Mucosa of descending colon (tissue), 3 donors: ENCODE measurements around the gene PLEKHA7. TPM values are rescaled to one million over a fixed set of nuclear protein-coding genes. Genes with fewer than 3 reads are reported as not detected.
"Not testable (repeated sequence)": the region's sequence is repeated elsewhere in the genome, so short reads cannot be mapped to it uniquely, and the experiment has no call there.

ENCODE experiments used
- ATAC-seq: fragments of 200-7000 bp; cut with Tn5 transposase; one replicate; pipeline ENCODE4 v1.9.1; 2020; ENCODE audit warnings: mild to moderate bottlenecking, moderate library complexity
- DNase-seq, 3 donors: peaks; one replicate each; pipeline ENCODE4 v3.0.0-alpha.2; 2020
- H3K36me3 ChIP-seq: fragments of 200-600 bp; one replicate; pipeline ENCODE4 v1.8.0; 2021; ENCODE audit warnings: low read depth, mild to moderate bottlenecking
- H3K4me1 ChIP-seq: fragments of 200-600 bp; one replicate; pipeline ENCODE4 v1.8.0; 2021; ENCODE audit warnings: low read depth, mild to moderate bottlenecking
- H3K4me3 ChIP-seq: fragments of 200-600 bp; one replicate; pipeline ENCODE4 v1.8.0; 2021; ENCODE audit warnings: mild to moderate bottlenecking
- H3K9me3 ChIP-seq: fragments of 200-600 bp; one replicate; pipeline ENCODE4 v1.8.0; 2021; ENCODE audit warnings: mild to moderate bottlenecking
- intact Hi-C, 2 donors: fragments of 100-400 bp; cut with DNase I in 1 of 2; cut with micrococcal nuclease in 1 of 2; formaldehyde crosslinking; loops; one replicate each; pipeline versions ENCODE4 v1.11.0 to v1.11.1; 2022; cut with DNase I, micrococcal nuclease
- total RNA-seq, 3 donors: library from RNA; stranded (reverse); fragmentation: NEBNext Ultra II Directional in 2 of 3; extraction: Animal tissue kit (Norgen Biotek cat#: 25700) in 2 of 3; gene quantifications; one replicate each; pipeline versions ENCODE4 v1.2.1 to v1.2.4, GENCODE V29; 2021 to 2023
- TF ChIP-seq, protein P1 (sequence below): fragments of 200-600 bp; IDR thresholded peaks from one replicate; pipeline ENCODE4 v1.8.0; 2022; ENCODE audit warnings: antibody characterized with exemption, mild to moderate bottlenecking
- donor health status: DM: no; HTN: no; CAD: no; lungs with moderate emphysema.
- donor health status: DM: no; HTN: no; CAD: no.
- donor health status: DM: no; HTN: yes; CAD: no.

Gene PLEKHA7
- total RNA-seq, 3 donors from 2014 or later, result 67.0 to 120 (median 99.6) TPM

DNA sequence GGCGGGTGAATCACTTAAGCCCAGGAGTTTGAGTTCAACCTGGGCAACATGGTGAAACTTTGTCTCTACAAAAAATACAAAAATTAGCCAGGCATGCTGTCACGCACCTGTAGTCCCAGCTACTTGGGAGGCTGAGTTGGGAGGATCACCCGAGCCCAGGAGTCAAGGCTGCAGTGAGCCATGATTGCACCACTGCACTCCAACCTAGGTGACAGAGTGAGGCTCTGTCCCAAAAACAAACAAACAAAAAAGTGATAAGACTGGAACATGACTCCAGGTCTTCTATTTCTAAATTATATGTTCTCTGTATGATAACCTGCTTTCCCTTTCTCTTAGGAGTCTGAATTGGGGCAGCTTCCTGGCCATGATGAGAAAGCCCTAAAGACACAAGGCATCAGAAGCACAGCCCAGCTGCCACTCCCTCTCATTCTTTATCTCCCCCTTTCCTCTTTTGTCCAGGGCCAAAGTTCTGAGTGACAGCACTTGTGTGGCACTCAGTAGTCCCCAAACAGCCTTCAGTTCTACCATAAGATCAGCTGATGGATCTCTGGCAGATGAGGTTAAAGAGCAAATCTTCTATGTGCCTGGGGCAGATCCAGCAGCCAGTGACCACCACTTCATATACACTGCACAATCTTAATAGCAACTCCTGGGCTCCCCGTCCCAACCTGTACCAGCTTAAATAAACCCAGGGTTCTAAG, 139.8 kb downstream of the PLEKHA7 start:
- Histone ChIP-seq H3K9me3 (no peaks in the 10 kb centered on the region), H3K4me3 (no peak overlapping the region), H3K4me1 (peaks cover 7% of the 10 kb centered on the region), H3K36me3 (no peaks in the 10 kb centered on the region)
- DNase-seq (no peak), ATAC-seq (peak; percentile 35)
- TF ChIP-seq, protein P1, sequence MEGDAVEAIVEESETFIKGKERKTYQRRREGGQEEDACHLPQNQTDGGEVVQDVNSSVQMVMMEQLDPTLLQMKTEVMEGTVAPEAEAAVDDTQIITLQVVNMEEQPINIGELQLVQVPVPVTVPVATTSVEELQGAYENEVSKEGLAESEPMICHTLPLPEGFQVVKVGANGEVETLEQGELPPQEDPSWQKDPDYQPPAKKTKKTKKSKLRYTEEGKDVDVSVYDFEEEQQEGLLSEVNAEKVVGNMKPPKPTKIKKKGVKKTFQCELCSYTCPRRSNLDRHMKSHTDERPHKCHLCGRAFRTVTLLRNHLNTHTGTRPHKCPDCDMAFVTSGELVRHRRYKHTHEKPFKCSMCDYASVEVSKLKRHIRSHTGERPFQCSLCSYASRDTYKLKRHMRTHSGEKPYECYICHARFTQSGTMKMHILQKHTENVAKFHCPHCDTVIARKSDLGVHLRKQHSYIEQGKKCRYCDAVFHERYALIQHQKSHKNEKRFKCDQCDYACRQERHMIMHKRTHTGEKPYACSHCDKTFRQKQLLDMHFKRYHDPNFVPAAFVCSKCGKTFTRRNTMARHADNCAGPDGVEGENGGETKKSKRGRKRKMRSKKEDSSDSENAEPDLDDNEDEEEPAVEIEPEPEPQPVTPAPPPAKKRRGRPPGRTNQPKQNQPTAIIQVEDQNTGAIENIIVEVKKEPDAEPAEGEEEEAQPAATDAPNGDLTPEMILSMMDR, result no peak
- intact Hi-C loops, result no loop called here

DNA sequence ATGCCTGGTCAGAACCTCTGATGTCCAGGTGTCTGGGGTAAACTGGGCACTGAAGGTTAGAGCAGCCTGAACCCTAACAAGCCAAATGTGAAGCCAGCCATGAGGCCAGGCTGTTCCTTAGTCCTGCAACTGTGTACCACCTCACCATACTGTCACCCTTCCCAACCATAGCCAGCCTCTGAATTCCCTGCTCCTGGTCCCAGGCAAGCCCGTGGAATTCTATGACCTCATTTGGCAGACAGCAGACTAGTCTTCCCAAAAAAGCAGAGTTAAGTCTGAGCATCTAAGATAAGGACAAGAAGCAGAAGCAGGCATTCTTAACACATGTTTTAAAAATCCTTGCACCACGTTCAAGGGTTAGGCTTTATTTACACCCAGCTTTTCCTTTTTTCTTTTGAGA, 140.9 kb downstream of the PLEKHA7 start:
- DNase-seq, result no peak
- Histone ChIP-seq H3K36me3 (no peaks in the 10 kb centered on the region), H3K4me3 (no peak overlapping the region), H3K4me1 (no peaks in the 10 kb centered on the region), H3K9me3 (no peaks in the 10 kb centered on the region)
- TF ChIP-seq, protein P1, result no peak
- no peak for ATAC-seq
- intact Hi-C loops, result no loop called here

DNA sequence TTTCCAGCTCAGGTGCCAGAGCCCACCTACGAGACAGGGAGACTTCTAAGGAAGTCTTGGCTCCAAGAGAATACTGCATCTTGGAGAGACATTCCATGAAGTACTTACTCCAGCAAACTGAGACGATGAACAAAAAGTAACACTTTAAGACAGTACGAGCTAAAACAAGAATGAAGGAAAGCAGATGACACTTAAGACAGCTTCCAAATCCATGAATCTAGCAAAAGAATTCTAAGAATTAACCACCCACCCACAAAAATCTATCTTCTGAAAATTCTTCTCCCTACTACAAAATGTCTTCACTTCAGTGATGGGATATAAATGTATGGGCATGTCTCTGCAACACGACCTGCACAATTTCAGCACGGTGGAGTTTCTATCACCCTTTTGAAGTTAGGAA, 142.8 kb downstream of the PLEKHA7 start:
- TF ChIP-seq, protein P1, result no peak
- no peak for ATAC-seq
- intact Hi-C loops, result no loop called here

DNA sequence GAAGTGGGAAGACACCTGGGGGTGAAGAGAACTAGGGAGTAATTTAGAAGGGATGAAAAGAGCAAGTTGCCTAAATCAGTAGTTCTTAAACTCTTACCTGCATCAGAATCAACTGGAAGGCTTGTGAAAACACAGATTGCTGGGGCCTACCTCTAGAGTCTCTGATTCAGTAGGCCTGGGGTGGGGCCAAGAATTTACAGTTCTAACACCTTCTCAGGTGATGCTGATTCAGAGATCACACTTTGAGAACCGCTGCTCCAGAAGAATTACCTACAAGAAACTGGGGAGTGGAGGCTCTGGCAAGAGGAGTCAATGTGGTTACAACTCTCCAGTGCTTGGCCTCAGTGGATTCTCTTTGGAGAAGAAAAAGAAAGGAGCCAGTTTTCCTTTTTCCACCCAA, 147.1 kb downstream of the PLEKHA7 start:
- H3K36me3 ChIP-seq, result no peaks in the 10 kb centered on the region
- no peaks in the 10 kb centered on the region for H3K9me3 ChIP-seq
- ATAC-seq (peak; percentile 26), DNase-seq (no peak)
- no peak overlapping the region for H3K4me3 ChIP-seq
- no peaks in the 10 kb centered on the region for H3K4me1 ChIP-seq
- TF ChIP-seq, protein P1, result no peak
- intact Hi-C loops, result no loop called here

More for the DNA sequence above, 142.8 kb downstream of the PLEKHA7 start:
- no peaks in the 10 kb centered on the region for H3K36me3 ChIP-seq
- H3K4me1 ChIP-seq, result no peaks in the 10 kb centered on the region
- H3K4me3 ChIP-seq, result no peak overlapping the region
- DNase-seq, result no peak
- H3K9me3 ChIP-seq, result no peaks in the 10 kb centered on the region

DNA sequence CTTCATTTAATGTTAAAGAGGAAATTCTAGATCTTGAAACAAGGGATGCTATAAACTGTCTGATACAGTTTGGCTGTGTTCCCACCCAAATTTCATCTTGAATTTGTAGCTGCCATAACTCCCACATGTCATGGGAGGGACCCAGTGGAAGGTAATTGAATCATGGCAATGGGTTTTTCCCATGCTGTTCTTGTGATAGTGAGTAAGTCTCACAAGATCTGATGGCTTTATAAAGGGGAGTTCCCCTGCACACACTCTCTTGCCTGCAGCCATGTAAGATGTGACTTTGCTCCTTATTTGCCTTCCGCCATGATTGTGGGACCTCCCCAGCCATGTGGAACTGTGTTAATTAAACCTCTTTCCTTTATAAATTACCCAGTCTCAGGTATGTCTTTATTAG, 149.8 kb downstream of the PLEKHA7 start:
- H3K4me1 ChIP-seq, DNase-seq, ATAC-seq, H3K9me3 ChIP-seq, H3K4me3 ChIP-seq, H3K36me3 ChIP-seq, intact Hi-C loops: not testable (repeated sequence)

DNA sequence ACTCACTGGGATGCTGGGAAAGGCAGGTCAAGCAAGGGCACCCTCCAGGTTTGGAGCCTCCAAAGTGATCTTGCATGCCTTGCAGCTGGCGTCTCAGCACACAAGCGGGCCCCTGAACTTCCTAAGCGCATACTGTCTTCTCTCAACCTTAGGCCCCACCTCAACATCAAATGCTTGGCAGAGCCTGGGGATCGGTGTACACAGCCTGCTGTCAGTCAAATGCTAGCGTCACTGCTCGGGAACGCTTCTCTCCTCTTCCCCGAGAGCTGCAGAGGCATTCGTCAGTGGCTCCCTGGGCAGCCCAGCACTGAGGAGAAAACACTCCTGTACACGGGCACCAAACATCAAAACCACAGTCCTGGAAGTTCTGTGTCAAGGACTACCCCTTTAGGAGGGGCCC, 150.8 kb downstream of the PLEKHA7 start:
- no peak overlapping the region for H3K4me3 ChIP-seq
- intact Hi-C loops, result no loop called here
- H3K4me1 ChIP-seq, result no peaks in the 10 kb centered on the region
- DNase-seq, result no peak
- no peak for ATAC-seq
- H3K9me3 ChIP-seq, result no peaks in the 10 kb centered on the region
- TF ChIP-seq, protein P1, result no peak
- no peaks in the 10 kb centered on the region for H3K36me3 ChIP-seq
